HG03025 (cell line): ENCODE data around the gene METTL15.
"Not testable (repeated sequence)": the region's sequence is repeated elsewhere in the genome, so short reads cannot be mapped to it uniquely, and the experiment has no call there.

Experiments used
- ATAC-seq: cut with Tn5 transposase; IDR thresholded peaks from one replicate; pipeline ENCODE4 v1.9.1; 2021; ENCODE audit warnings: mild to moderate bottlenecking, moderate library complexity; ENCODE audit not compliant: unreplicated experiment, low FRiP score

Gene METTL15

GRCh38 chr11:28176351-28176750, 68.2 kb downstream of the METTL15 start:
- ATAC-seq, result no peak

DNA sequence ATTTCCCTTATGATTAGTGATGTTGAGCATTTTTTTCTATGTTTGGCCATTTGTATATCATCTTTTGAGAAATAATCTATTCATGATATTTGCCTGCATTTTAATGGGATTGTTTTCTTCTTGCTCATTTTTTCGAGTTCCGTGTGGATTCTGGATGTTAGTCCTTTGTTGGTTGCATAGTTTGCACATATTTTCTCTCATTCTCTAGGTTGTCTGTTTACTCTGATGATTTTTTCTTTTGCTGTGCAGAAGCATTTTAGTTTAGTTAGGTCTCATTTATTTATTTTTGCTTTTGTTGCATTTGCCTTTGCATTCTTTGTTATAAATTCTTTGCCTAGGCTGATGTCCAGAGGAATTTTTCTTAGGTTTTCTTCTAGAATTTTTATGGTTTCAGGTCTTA, 87.3 kb downstream of the METTL15 start:
- no peak for ATAC-seq

- no peak for ATAC-seq
These were observed 101.7 kb downstream of the METTL15 start for GRCh38 chr11:28209906-28210305.

GRCh38 chr11:28222063-28222462, 113.9 kb downstream of the METTL15 start:
- ATAC-seq, result not testable (repeated sequence)

DNA sequence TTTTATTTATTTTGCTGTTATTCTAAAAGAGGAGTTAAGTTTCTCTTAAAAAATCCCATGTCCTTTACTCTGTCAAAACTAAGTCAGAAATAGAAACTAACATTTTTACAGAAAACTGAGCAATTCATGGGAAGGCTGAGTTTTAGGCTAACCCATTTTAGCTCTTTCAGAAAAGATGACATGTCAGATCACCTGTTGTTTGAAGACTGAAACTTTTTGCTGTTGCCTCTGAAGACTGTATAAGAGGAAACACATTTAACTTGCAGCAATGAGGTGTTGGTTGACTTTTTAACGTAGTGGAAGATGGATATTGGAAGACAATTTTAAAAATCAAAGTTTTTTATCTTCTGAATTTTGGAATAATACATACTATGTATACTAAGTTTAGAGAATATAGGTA, 115.4 kb downstream of the METTL15 start:
- peak; percentile 82 for ATAC-seq

DNA sequence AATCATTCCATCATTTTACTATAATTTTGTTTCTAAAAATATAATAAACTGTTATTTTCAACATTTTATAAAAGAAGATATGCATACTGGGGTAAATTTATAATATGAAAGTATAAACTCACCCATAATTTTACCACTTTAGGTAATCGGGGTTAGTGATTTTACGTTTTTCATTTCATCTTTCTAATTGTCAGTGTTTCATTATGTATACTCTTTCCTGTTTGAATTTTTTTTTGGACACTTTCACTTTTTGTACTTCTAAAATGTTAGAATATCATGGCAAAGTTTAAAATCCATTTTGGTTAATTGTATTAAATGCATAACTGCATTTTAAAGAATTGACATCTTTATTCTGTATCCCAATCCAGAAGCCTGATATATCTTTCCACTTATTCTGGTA, 115.8 kb downstream of the METTL15 start:
- no peak for ATAC-seq

GRCh38 chr11:28227460-28227859, 119.3 kb downstream of the METTL15 start:
- no peak for ATAC-seq

- no peak for ATAC-seq
These were observed 120.2 kb downstream of the METTL15 start for GRCh38 chr11:28228196-28228895.

DNA sequence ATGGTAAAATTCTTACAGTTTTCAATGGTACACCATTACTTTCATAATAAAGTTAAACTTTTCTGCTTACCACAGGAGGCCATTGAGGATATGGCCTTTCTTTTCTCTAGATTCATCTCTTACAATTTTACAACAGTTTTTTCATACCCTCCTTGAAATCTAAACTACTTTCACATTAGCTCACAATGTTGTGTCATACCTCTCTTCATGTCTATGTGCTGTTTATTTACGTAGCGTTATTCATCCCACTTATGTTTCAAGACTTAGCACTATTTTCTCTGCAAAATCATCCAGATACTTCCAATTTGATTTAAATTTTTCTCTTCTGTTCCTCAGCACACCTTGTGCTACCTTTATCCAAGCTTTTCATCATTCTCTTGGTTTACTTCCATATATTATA, 123.3 kb downstream of the METTL15 start:
- ATAC-seq, result no peak

DNA sequence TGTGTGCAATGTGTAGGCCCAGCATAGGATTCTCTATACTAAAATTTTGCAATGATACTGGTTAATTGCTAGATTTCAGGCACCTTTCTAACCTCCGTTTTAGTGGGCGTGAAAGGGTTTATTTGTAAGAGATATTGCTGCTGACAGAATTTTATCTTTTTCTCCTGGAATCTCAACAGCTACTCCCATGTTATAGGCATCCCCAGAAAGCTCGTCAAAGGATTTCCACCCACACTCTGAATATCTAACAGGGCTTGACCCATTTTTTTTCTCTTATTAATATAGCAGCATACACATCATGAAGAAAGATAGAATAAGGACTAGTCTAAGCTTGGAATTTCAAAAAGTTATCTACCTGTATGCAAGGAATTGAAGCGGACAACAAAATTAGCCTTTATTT, 124.5 kb downstream of the METTL15 start:
- no peak for ATAC-seq

DNA sequence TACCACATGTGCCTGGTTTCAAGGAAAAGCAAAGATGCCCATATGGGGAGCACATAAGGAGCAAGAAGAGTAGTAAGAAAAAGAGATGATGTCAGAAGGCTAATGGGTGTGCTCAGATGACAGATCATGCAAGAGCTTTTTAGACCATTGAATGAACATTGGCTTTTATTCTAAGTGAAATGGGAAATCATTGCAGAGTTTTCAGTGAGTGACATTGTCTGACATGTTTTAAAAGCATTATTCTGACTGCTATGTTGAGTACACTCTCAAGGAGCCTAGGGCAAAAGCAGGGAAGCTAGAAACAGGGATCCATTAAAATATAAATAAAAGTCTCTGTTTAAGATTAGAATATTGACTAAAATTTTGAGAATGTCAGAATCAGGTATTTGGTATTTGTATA, 133.6 kb downstream of the METTL15 start:
- no peak for ATAC-seq

DNA sequence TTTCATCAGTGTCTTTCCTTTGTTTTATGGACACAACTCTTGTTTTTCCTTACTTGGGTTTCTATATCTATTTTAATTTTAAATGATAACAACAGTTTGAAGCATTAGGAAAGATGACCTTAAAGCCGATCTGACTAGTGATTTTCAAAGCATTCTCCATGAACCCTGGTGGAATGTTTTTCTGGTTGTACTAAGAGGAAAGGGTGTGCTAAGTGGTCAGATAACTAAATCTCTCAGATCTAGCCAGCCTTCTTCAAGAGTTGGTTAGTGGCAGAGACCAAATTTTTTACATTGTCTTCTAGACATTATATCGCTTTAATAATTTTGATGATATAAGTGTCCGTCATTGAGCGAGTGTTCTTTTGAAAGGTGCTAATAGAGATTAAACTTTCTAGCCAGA, 134.4 kb downstream of the METTL15 start:
- ATAC-seq, result no peak

- ATAC-seq, result no peak
These were observed 134.9 kb downstream of the METTL15 start for GRCh38 chr11:28243061-28243460.

DNA sequence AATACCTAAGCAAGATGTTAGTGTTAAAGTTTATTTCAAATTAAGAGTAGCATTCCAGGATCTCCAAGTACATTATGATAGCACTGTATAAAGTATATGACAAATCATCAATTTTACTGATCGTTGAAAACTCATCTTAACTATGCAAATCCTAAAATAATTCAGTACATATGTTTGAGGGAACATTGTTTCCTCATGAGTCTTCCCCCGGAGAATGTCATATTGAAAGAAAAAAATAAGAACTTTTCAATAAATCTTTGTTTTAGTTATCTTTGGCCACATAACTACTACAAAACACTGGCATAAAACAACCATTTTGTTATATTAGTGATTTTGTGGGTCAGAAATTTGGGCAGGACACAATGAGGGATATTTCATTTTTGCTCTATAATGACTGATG, 135.4 kb downstream of the METTL15 start:
- ATAC-seq, result no peak

DNA sequence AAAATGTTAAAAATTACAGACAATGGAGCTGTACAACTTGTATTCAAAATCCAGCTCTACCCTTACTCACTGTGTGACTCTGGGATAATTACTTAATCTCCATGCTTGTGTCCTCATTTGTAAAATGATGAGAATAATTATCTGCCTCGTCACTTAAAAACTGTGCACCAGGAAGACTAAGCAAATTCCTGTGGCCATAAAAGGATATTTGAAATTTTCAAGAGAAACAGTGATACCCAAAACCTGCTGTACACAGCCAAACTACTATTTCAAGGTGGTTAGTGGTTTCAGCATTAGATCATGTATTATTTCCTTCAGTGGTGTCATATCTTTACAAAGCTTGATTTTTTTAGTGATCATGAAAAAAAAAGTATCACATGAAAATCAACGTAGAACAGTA, 136.9 kb downstream of the METTL15 start:
- no peak for ATAC-seq

DNA sequence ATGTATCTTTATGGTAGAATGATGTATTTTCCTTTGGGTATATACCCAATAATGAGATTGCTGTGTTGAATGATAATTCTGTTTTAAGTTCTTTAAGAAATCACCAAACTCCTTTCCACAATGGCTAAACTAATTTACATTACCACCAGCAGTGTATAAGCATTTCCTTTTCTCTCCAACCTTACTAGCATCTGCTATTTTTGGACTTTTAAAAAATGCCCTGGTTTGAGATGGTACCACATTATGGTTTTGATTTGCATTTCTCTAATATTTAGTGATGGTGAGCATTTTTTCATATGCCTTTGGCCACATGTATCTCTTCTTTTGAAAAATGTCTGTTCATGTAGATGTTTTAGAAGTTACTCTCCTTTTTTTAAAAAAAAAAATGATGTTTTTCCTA, 142.0 kb downstream of the METTL15 start:
- no peak for ATAC-seq

GRCh38 chr11:28251257-28251656, 143.1 kb downstream of the METTL15 start:
- no peak for ATAC-seq

DNA sequence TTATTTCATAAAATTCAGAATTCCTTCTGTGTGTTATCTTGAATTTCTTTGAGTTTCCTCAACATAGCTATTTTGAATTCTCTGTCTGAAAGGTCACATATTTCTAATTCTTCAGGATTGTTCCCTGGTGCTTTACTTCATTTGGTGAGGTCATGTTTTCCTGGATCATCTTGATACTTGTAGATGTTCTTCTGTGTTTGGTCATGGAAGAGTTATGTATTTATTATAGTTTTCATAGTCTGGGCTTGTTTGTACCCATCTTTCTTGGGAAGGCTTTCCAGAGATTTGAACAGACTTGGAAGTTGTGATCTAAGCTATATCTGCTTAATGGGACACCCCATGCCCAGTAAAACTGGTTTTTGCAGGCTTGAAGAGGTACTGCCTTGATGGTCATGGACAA, 149.6 kb downstream of the METTL15 start:
- no peak for ATAC-seq

GRCh38 chr11:28259177-28259843, 151.1 kb downstream of the METTL15 start:
- ATAC-seq, result peak; percentile 71

- no peak for ATAC-seq
These were observed 160.7 kb downstream of the METTL15 start for GRCh38 chr11:28268925-28269324.

GRCh38 chr11:28269586-28269985, 161.4 kb downstream of the METTL15 start:
- ATAC-seq, result no peak

DNA sequence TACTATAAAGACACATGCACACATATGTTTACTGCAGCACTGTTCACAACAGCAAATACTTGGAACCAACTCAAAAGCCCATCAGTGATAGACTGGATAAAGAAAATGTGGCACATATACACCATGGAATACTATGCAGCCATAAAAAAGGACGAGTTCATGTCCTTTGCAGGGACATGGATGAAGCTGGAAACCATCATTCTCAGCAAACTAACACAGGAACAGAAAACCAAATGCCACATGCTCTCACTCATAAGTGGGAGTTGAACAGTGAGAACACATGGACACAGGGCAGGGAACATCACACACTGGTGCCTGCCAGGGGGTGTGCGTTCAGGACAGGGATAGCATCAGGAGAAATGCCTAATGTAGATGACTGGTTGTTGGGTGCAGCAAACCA, 164.1 kb downstream of the METTL15 start:
- not testable (repeated sequence) for ATAC-seq
